A549 (cell line): ENCODE data around the gene XIST. TPM values are rescaled to one million over a fixed set of nuclear protein-coding genes. Genes with fewer than 3 reads are reported as not detected.
"Not testable (repeated sequence)": the region's sequence is repeated elsewhere in the genome, so short reads cannot be mapped to it uniquely, and the experiment has no call there.

Experiments used
- ATAC-seq, 2 experiments: fragments of 200-7000 bp in 1 of 2; fragments of >200 bp in 1 of 2; cut with Nextera tagmentation in 1 of 2; cut with Tn5 transposase in 1 of 2; 3 replicates each; pipeline versions ENCODE4 v1.8.0 to v1.9.1; 2018 to 2020; ENCODE audit warnings: mild to moderate bottlenecking in 1 of 2, moderate library complexity in 1 of 2
- CTCF ChIA-PET: fragments of 300-600 bp; sonication (Branson Sonifier 250); formaldehyde crosslinking; extraction: SDS; loops from one replicate; lab custom pipeline; 2021; ENCODE audit warnings: antibody characterized with exemption, inconsistent platforms; lab: Yijun Ruan, JAX
- POLR2A ChIA-PET: fragments of 350-600 bp; formaldehyde crosslinking; extraction: SDS; loops from one replicate; lab custom pipeline; 2021; ENCODE audit warnings: antibody characterized with exemption, inconsistent platforms; lab: Yijun Ruan, JAX
- DNase-seq, 2 experiments: peaks; one replicate each; pipeline versions ENCODE4 v3.0.0 to v3.0.0-alpha.2; 2011 to 2016; ENCODE audit warnings: low read depth in 1 of 2, low spot score in 1 of 2
- FAIRE-seq: peaks from 2 replicates; lab custom pipeline; 2011; peaks lifted over from hg19 to GRCh38; lab: Jason Lieb, UNC
- H3K27ac ChIP-seq, 2 experiments: fragments of >200 bp; sonication (Bioruptor Twin); formaldehyde crosslinking; 3 replicates each; pipeline ENCODE4 v1.5.1; 2016 to 2017
- H3K4me1 ChIP-seq: fragments of >200 bp; sonication (Bioruptor Twin); formaldehyde crosslinking; 3 replicates; pipeline ENCODE4 v1.6.1; 2016
- H3K4me2 ChIP-seq: fragments of >200 bp; sonication (Bioruptor Twin); formaldehyde crosslinking; 3 replicates; pipeline ENCODE4 v1.6.1; 2016
- H3K4me3 ChIP-seq: fragments of >200 bp; sonication (Bioruptor Twin); formaldehyde crosslinking; 3 replicates; pipeline ENCODE4 v1.5.1; 2016
- H3K9me3 ChIP-seq: fragments of >200 bp; sonication (Bioruptor Twin); formaldehyde crosslinking; 3 replicates; pipeline ENCODE4 v1.6.1; 2016
- BCL3 ChIP-seq: fragments of >200 bp; sonication (Bioruptor Twin); formaldehyde crosslinking; IDR thresholded peaks from 3 replicates; pipeline ENCODE4 v1.6.1; 2016
- CEBPB ChIP-seq, 2 experiments: fragments of >200 bp in 1 of 2; sonication (Bioruptor Twin) in 1 of 2; formaldehyde crosslinking in 1 of 2; IDR thresholded peaks; 2 replicates each; pipeline ENCODE4 v1.6.1; 2012 to 2016
- CHD2 ChIP-seq: fragments of 150-350 bp; IDR thresholded peaks from 2 replicates; pipeline ENCODE4 v1.6.1; 2014; ENCODE audit warnings: low read length; ENCODE audit not compliant: partially characterized antibody
- EHF ChIP-seq: fragments of 250-450 bp; sonication (Bioruptor Pico); IDR thresholded peaks from 2 replicates; pipeline ENCODE4 v1.5.0; 2020; ENCODE audit warnings: mild to moderate bottlenecking
- ELK1 ChIP-seq: fragments of 150-350 bp; IDR thresholded peaks from 2 replicates; pipeline ENCODE4 v1.6.1; 2014; ENCODE audit warnings: low read depth, mild to moderate bottlenecking, low read length
- FOSB ChIP-seq: fragments of 250-450 bp; sonication (Bioruptor Pico); IDR thresholded peaks from 2 replicates; pipeline ENCODE4 v1.5.0; 2020; ENCODE audit warnings: mild to moderate bottlenecking, moderate library complexity
- FOXS1 ChIP-seq: fragments of 250-450 bp; sonication (Bioruptor Pico); IDR thresholded peaks from 2 replicates; pipeline ENCODE4 v1.5.0; 2020; ENCODE audit warnings: mild to moderate bottlenecking, moderate library complexity
- HDAC2 ChIP-seq: fragments of 200-600 bp; sonication (generic); IDR thresholded peaks from 2 replicates; pipeline ENCODE4 v1.6.1; 2016
- HEYL ChIP-seq: fragments of 250-450 bp; sonication (Bioruptor Pico); IDR thresholded peaks from 2 replicates; pipeline ENCODE4 v1.8.0; 2021; ENCODE audit warnings: mild to moderate bottlenecking, moderate library complexity
- HOXA7 ChIP-seq: fragments of 250-450 bp; sonication (Bioruptor Pico); IDR thresholded peaks from 2 replicates; pipeline ENCODE4 v1.5.0; 2020; ENCODE audit warnings: mild to moderate bottlenecking, moderate library complexity
- HOXB13 ChIP-seq: fragments of 250-450 bp; sonication (Bioruptor Pico); IDR thresholded peaks from 2 replicates; pipeline ENCODE4 v1.5.0; 2020; ENCODE audit warnings: low read depth, mild to moderate bottlenecking, moderate library complexity
- HOXB5 ChIP-seq: fragments of 250-450 bp; sonication (Bioruptor Pico); IDR thresholded peaks from 2 replicates; pipeline ENCODE4 v1.5.0; 2020; ENCODE audit warnings: mild to moderate bottlenecking, moderate library complexity
- JUN ChIP-seq, 2 experiments: fragments of >200 bp; sonication (Bioruptor Twin); formaldehyde crosslinking; IDR thresholded peaks; 2 replicates in 1 of 2; 3 replicates in 1 of 2; pipeline ENCODE4 v1.6.1; 2016 to 2017
- MAZ ChIP-seq: fragments of 150-350 bp; IDR thresholded peaks from 2 replicates; pipeline ENCODE4 v1.6.1; 2014; ENCODE audit warnings: antibody characterized with exemption, low read depth, low read length, borderline replicate concordance
- NFE2L2 ChIP-seq: fragments of 150-350 bp; conservative IDR thresholded peaks from 2 replicates; pipeline ENCODE4 v1.6.1; 2014; ENCODE audit warnings: low read length
- POLR2A ChIP-seq: IDR thresholded peaks from 2 replicates; pipeline ENCODE4 v1.6.1; 2012; ENCODE audit warnings: mild to moderate bottlenecking, low read length
- POLR2AphosphoS2 ChIP-seq: conservative IDR thresholded peaks from 2 replicates; pipeline ENCODE4 v1.6.1; 2012; ENCODE audit warnings: low read length, improper control_type of control experiment, inconsistent platforms
- RAD21 ChIP-seq, 2 experiments: fragments of >200 bp in 1 of 2; sonication (Bioruptor Twin) in 1 of 2; formaldehyde crosslinking in 1 of 2; IDR thresholded peaks in 1 of 2; conservative IDR thresholded peaks in 1 of 2; 2 replicates in 1 of 2; 3 replicates in 1 of 2; pipeline ENCODE4 v1.6.1; 2012 to 2018; ENCODE audit warnings: inconsistent platforms in 1 of 2
- RARB ChIP-seq: fragments of 250-450 bp; sonication (Bioruptor Pico); IDR thresholded peaks from 2 replicates; pipeline ENCODE4 v1.8.0; 2021; ENCODE audit warnings: mild to moderate bottlenecking, moderate library complexity
- REST ChIP-seq: fragments of 200-600 bp; sonication (generic); IDR thresholded peaks from 2 replicates; pipeline ENCODE4 v1.6.1; 2016; ENCODE audit warnings: antibody characterized with exemption, mild to moderate bottlenecking, moderate library complexity
- RNF2 ChIP-seq: fragments of 200-600 bp; sonication (generic); IDR thresholded peaks from 2 replicates; pipeline ENCODE4 v1.6.1; 2016; ENCODE audit warnings: low read depth, mild to moderate bottlenecking, antibody characterized with exemption, moderate library complexity, borderline replicate concordance
- TFCP2L1 ChIP-seq: fragments of 250-450 bp; sonication (Bioruptor Pico); IDR thresholded peaks from 2 replicates; pipeline ENCODE4 v1.5.0; 2021; ENCODE audit warnings: mild to moderate bottlenecking
- WGBS: methylation state at CpG from one replicate; pipeline ENCODE4 v1.1.6; 2017; ENCODE audit errors: missing lambda C conversion rate; 5-methylcytosine and 5-hydroxymethylcytosine counted together
- polyA plus RNA-seq, 4 experiments: library from polyadenylated mRNA; depleted of rRNA in 3 of 4; stranded (reverse); fragments of >200 nt; fragmentation: RNase III in 1 of 4; extraction: RNeasy Plus Mini Kit Qiagen cat#74134 plus additional on column Dnase treatment in 1 of 4; gene quantifications; 2 replicates in 3 of 4; 3 replicates in 1 of 4; pipeline ENCODE4 v1.2.3, GENCODE V29; 2011 to 2017
- TF ChIP-seq, protein P1 (sequence below): IDR thresholded peaks from 2 replicates; pipeline ENCODE4 v1.6.1; 2012
- TF ChIP-seq, protein P2 (sequence below): fragments of >200 bp; sonication (Bioruptor Twin); formaldehyde crosslinking; IDR thresholded peaks from 3 replicates; pipeline ENCODE4 v1.5.1; 2016
- TF ChIP-seq, protein P3 (sequence below): IDR thresholded peaks from 2 replicates; pipeline ENCODE4 v1.6.1; 2012

The XIST gene
- polyA plus RNA-seq, 2 of the 4 experiments (the other 2 are of a cell fraction), result 0.19 TPM; not detected in 1

DNA sequence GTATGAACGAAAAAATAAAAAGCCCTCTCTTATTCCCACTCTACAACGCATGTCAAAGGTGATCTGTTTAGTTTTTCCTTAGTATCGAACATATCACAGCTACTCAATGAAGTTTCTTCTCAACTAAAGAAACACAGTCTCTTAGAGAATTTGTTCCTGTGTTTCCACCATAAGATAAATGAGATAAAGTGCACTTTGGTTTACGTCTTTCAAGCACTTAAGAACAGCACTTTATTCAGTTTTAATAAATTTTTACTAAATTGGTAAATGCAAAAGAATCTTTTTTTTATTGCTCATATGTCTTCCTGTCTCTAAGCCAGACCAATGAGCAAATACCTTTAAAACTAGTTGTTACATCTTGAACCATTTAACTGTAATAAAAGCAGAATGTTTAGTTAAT is 29.7 kb downstream of the XIST start:
- Histone ChIP-seq H3K4me2 (no peak overlapping the region), H3K9me3 (no peaks in the 10 kb centered on the region), H3K4me1 (no peaks in the 10 kb centered on the region), H3K4me3 (no peak overlapping the region), H3K27ac (no peak overlapping the region)
- WGBS, result 37% methylated on average over 4 of the region's 4 CpGs
- POLR2A ChIA-PET, result no interaction called here
- FAIRE-seq (no peak), DNase-seq (no peak), ATAC-seq (no peak)
- TF ChIP-seq EHF (CRISPR knock-in tag), result no peak
- no peak for TF ChIP-seq MAZ
- no peak for TF ChIP-seq RNF2
- TF ChIP-seq CHD2, result no peak
- TF ChIP-seq POLR2AphosphoS2, result no peak
- no peak for TF ChIP-seq RARB
- TF ChIP-seq, protein P1, sequence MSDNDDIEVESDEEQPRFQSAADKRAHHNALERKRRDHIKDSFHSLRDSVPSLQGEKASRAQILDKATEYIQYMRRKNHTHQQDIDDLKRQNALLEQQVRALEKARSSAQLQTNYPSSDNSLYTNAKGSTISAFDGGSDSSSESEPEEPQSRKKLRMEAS, result no peak
- no peak for TF ChIP-seq HEYL (CRISPR knock-in tag)
- no peak for TF ChIP-seq CEBPB (IDR thresholded peaks at IDR 0.05)
- TF ChIP-seq JUN (IDR thresholded peaks at IDR 0.05), result no peak
- no peak for TF ChIP-seq NFE2L2
- TF ChIP-seq FOSB (CRISPR knock-in tag), result no peak
- TF ChIP-seq, protein P2, sequence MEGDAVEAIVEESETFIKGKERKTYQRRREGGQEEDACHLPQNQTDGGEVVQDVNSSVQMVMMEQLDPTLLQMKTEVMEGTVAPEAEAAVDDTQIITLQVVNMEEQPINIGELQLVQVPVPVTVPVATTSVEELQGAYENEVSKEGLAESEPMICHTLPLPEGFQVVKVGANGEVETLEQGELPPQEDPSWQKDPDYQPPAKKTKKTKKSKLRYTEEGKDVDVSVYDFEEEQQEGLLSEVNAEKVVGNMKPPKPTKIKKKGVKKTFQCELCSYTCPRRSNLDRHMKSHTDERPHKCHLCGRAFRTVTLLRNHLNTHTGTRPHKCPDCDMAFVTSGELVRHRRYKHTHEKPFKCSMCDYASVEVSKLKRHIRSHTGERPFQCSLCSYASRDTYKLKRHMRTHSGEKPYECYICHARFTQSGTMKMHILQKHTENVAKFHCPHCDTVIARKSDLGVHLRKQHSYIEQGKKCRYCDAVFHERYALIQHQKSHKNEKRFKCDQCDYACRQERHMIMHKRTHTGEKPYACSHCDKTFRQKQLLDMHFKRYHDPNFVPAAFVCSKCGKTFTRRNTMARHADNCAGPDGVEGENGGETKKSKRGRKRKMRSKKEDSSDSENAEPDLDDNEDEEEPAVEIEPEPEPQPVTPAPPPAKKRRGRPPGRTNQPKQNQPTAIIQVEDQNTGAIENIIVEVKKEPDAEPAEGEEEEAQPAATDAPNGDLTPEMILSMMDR, result no peak
- TF ChIP-seq FOXS1 (CRISPR knock-in tag), result no peak
- TF ChIP-seq, protein P3, sequence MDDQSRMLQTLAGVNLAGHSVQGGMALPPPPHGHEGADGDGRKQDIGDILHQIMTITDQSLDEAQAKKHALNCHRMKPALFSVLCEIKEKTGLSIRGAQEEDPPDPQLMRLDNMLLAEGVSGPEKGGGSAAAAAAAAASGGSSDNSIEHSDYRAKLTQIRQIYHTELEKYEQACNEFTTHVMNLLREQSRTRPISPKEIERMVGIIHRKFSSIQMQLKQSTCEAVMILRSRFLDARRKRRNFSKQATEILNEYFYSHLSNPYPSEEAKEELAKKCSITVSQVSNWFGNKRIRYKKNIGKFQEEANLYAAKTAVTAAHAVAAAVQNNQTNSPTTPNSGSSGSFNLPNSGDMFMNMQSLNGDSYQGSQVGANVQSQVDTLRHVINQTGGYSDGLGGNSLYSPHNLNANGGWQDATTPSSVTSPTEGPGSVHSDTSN, result no peak
- no peak for TF ChIP-seq HDAC2
- TF ChIP-seq HOXA7 (CRISPR knock-in tag), result no peak
- CTCF ChIA-PET, result no interaction called here

DNA sequence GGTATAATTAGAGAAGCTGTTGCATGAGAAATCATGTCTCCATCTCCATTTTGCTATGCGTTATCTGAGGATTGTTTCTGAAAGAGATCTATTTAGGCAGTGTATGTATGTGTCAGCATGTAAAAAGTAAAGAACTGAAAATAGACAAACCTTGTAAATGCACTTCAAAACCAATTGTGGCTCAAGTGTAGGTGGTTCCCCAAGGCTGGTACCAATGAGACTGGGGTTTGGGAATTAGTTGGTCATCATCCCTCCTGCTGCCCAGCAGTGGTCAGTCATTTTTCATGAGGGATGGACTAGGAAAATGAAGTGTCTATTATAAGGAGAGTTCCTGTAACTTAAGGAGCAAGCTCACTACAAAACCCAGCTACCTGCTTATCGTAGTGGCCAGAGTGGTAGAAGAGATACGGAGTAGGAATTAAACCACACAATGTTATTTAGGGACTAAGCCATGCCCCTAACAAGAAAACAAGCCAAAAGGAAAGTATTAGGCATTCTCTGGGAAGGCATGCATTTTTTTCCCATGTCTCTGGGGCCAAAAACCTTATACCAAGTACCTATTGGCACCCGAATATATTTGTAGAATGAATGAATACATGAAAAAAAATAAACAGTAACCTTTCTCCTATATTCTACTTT is 30.5 kb downstream of the XIST start:
- no peak for TF ChIP-seq POLR2A
- TF ChIP-seq RAD21 (conservative IDR thresholded peaks at IDR 0.05 in 1 of 2, IDR thresholded peaks at IDR 0.05 in 1 of 2), result no peak
- no peak for TF ChIP-seq FOSB (CRISPR knock-in tag)
- no peak for TF ChIP-seq HOXB13 (CRISPR knock-in tag)
- TF ChIP-seq HOXB5 (CRISPR knock-in tag), result no peak
- no peak for TF ChIP-seq HEYL (CRISPR knock-in tag)
- no peak for TF ChIP-seq REST
- TF ChIP-seq POLR2AphosphoS2, result no peak
- no peak for TF ChIP-seq BCL3
- no peak for TF ChIP-seq TFCP2L1 (CRISPR knock-in tag)
- TF ChIP-seq ELK1, result no peak
- TF ChIP-seq HDAC2, result no peak
- no peak overlapping the region for H3K27ac ChIP-seq
- ChIA-PET CTCF (no interaction called here), POLR2A (no interaction called here)
- H3K9me3 ChIP-seq, result no peaks in the 10 kb centered on the region
- 38% methylated on average over 4 of the region's 4 CpGs for WGBS
- no peak overlapping the region for H3K4me2 ChIP-seq
- H3K4me1 ChIP-seq, result no peaks in the 10 kb centered on the region
- FAIRE-seq (no peak), ATAC-seq (no peak), DNase-seq (no peak)
- no peak overlapping the region for H3K4me3 ChIP-seq

DNA sequence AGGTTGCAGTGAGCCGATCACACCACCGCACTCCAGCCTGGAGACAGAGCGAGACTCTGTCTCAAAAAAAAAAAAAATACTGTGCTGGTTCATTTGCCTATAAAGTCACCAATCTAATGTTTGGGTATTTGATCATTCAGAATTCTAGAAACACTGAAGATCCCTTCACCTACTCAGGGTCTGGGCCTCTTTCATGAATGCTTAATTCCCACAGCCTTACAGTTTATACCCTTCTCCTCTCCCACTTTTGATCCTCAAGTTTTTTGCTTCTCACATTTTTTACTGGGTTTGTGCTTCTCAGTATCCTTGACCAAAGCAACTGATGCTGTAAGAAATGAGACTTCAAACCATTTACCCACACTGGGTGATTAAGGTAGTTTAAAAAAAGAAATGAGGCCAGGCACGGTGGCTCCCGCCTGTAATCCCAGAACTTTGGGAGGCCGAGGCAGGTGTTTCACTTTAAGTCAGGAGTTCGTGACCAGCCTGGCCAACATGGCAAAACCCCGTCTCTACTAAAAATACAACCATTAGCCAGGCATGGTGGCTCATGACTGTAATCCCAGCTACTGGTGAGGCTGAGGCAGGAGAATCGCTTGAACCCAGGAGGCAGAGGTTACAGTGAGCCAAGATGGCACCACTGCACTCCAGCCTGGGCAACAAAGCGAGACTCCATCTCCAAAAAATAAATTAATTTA is 32.5 kb downstream of the XIST start:
- FAIRE-seq, result not testable (repeated sequence)

More for the DNA sequence above, 32.5 kb downstream of the XIST start:
- H3K4me2 ChIP-seq, H3K4me3 ChIP-seq, H3K27ac ChIP-seq, CTCF ChIA-PET, H3K9me3 ChIP-seq, DNase-seq, ATAC-seq, POLR2A ChIA-PET, H3K4me1 ChIP-seq: not testable (repeated sequence)
- 46% methylated on average over 10 of the region's 10 CpGs for WGBS
